Subcutaneous abdominal adipose tissue (tissue), 5 donors: ENCODE results near the gene DOK1.

ENCODE experiments used
- H3K27ac ChIP-seq: one replicate; pipeline ENCODE4 v1.7.0; 2013; ENCODE audit warnings: low read depth, mild to moderate bottlenecking, inconsistent platforms, low read length, moderate library complexity
- H3K27me3 ChIP-seq, 5 donors: one replicate each; pipeline ENCODE4 v1.7.0; 2013; ENCODE audit warnings: low read length in 5 of 5, inconsistent platforms in 1 of 5; ENCODE audit not compliant: control insufficient read depth in 5 of 5, insufficient read depth in 4 of 5
- H3K36me3 ChIP-seq, 5 donors: one replicate each; pipeline ENCODE4 v1.7.0; 2013; ENCODE audit warnings: low read length in 5 of 5; ENCODE audit not compliant: control insufficient read depth in 5 of 5, insufficient read depth in 5 of 5
- H3K4me1 ChIP-seq, 5 donors: one replicate each; pipeline ENCODE4 v1.7.0; 2013; ENCODE audit warnings: low read length in 5 of 5, mild to moderate bottlenecking in 3 of 5, moderate library complexity in 1 of 5; ENCODE audit not compliant: control insufficient read depth in 5 of 5, insufficient read depth in 5 of 5
- H3K4me3 ChIP-seq, 5 donors: one replicate each; pipeline ENCODE4 v1.7.0; 2013; ENCODE audit warnings: low read length in 5 of 5, low read depth in 1 of 5
- H3K9ac ChIP-seq, 5 donors: one replicate each; pipeline ENCODE4 v1.7.0; 2013; ENCODE audit warnings: low read length in 5 of 5, mild to moderate bottlenecking in 4 of 5, moderate library complexity in 3 of 5
- H3K9me3 ChIP-seq, 5 donors: one replicate each; pipeline ENCODE4 v1.7.0; 2013; ENCODE audit warnings: low read length in 5 of 5; ENCODE audit not compliant: control insufficient read depth in 5 of 5
- donor health status: healthy.
- donor health status: healthy.
- donor health status: healthy.
- donor health status: healthy.
- donor health status: healthy.

The DOK1 gene

DNA sequence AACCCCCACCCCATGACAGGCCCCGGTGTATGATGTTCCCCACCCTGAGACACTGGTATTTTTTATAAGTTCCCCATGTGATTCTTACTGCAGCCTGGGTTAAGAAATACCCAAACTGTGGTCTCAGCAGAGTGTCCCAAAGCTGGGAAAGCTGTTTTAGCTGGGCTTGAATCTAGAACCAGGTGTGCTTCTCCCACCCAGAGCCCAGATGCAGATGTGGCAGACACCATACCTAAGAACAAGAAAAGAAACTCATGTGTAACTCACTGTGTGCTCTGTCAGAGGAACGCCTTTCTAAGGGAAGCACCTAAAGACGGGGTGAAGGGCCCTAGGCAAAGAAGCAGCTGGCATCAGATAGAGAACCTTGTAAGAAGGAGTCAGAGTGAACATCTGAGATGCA, 23.9 kb downstream of the DOK1 start:
- Histone ChIP-seq H3K36me3 (no peaks in the 10 kb centered on the region), H3K4me1 (peaks cover 2 to 46% (median 32%) of the 10 kb centered on the region in 5 donors), H3K27ac (no peak overlapping the region), H3K4me3 (no peak overlapping the region), H3K9ac (no peak overlapping the region), H3K27me3 (no peaks in the 10 kb centered on the region), H3K9me3 (no peaks in the 10 kb centered on the region)

DNA sequence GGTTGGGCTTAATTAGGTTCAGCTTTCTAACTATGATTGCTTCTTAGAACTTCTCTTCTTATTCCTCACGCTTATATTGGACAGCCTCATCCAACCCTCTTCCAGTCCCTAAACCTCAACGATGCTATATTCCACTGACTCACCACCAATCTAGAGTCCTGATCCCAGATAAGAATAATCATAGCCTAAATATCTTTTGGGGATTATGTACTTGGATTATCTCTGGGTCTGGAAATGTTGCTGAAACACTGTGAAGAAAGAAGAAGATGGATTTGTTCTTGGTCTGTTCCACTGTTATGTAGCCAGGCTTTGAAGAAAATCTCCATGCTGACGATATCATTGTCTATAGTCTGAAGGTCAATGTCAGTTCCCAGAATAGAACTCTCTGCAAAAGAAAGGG, 26.9 kb downstream of the DOK1 start:
- no peak overlapping the region for H3K27ac ChIP-seq
- no peak overlapping the region for H3K4me3 ChIP-seq
- no peak overlapping the region for H3K9ac ChIP-seq
- H3K27me3 ChIP-seq: no peaks in the 10 kb centered on the region
- H3K36me3 ChIP-seq: no peaks in the 10 kb centered on the region
- no peaks in the 10 kb centered on the region for H3K9me3 ChIP-seq
- peaks cover 2 to 41% (median 36%) of the 10 kb centered on the region in 5 donors for H3K4me1 ChIP-seq

DNA sequence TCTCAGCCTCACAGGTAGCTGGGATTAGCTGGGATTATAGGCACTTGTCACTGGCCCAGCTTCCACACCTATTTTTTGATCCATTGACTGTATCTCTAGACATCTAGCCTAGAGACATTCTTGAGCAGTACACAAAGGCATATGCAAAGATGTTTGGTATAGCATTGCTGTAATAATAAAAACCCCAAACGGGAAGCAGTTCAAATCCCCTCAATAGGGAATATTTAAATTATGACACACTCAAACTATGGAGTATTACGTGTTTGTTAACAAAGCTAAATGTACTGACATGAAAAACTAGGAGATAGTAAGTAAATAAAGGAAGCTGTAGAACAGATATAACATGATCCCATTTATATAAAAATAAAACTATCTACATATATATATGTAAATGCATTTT, 27.7 kb downstream of the DOK1 start:
- no peak overlapping the region for H3K27ac ChIP-seq
- no peaks in the 10 kb centered on the region for H3K36me3 ChIP-seq
- H3K4me3 ChIP-seq: no peak overlapping the region
- peaks cover 1 to 35% (median 29%) of the 10 kb centered on the region in 5 donors for H3K4me1 ChIP-seq
- no peak overlapping the region for H3K9ac ChIP-seq
- H3K9me3 ChIP-seq: no peaks in the 10 kb centered on the region
- no peaks in the 10 kb centered on the region for H3K27me3 ChIP-seq

DNA sequence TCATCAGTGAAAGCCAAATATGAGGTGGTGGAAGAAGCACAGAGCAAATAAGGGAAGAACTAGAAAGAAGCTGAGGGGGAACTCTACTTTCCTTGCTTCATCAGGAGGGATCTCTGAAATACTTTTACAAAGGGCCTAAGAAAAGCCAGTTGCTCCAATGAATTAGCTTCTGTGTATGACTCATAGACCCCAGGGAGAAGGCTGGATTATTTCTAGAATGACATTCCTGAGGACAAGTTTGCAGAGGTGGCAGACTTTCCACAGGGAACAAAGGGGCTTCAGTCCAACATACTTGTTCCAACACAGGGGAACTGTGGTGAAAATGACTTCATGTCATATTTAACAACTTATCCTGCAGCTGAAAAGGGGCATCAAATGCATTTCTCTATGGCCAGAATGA, 29.0 kb downstream of the DOK1 start:
- no peaks in the 10 kb centered on the region for H3K27me3 ChIP-seq
- peaks cover 0 to 30% (median 20%) of the 10 kb centered on the region in 5 donors for H3K4me1 ChIP-seq
- H3K9me3 ChIP-seq: no peaks in the 10 kb centered on the region
- H3K27ac ChIP-seq: peak overlapping the region; percentile 43
- H3K36me3 ChIP-seq: no peaks in the 10 kb centered on the region
- no peak overlapping the region for H3K9ac ChIP-seq
- no peak overlapping the region for H3K4me3 ChIP-seq

DNA sequence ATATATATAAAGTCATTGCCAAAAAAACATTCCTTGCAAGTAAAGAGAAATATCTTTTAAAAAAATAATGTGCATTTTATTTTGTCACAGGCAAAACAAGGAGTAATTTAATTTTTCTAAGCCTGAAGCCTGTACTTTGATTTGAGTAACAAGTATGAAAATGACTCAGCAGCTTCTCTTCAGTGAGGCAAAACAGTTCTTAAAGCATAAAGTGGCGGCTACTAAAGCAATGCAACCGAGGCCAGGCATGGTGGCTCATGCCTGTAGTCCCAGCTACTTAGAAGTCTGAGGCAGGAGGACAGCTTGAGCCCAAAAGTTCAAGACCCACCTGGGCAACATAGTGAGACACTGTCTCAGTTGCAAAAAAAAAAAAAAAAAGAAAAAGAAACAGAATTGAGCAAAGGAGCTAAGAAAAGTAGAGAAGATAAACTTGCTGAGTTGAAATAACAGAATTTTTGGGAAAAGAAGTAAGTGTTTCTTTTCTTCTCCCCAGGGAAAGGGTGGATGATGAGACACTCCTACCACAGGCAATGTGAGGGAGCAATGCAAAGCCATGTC, 29.6 kb downstream of the DOK1 start:
- Histone ChIP-seq H3K27ac (peak overlapping the region; percentile 43), H3K9me3 (no peaks in the 10 kb centered on the region), H3K4me1 (peaks cover 0 to 30% (median 20%) of the 10 kb centered on the region in 5 donors), H3K4me3 (no peak overlapping the region), H3K36me3 (no peaks in the 10 kb centered on the region), H3K9ac (no peak overlapping the region), H3K27me3 (no peaks in the 10 kb centered on the region)

DNA sequence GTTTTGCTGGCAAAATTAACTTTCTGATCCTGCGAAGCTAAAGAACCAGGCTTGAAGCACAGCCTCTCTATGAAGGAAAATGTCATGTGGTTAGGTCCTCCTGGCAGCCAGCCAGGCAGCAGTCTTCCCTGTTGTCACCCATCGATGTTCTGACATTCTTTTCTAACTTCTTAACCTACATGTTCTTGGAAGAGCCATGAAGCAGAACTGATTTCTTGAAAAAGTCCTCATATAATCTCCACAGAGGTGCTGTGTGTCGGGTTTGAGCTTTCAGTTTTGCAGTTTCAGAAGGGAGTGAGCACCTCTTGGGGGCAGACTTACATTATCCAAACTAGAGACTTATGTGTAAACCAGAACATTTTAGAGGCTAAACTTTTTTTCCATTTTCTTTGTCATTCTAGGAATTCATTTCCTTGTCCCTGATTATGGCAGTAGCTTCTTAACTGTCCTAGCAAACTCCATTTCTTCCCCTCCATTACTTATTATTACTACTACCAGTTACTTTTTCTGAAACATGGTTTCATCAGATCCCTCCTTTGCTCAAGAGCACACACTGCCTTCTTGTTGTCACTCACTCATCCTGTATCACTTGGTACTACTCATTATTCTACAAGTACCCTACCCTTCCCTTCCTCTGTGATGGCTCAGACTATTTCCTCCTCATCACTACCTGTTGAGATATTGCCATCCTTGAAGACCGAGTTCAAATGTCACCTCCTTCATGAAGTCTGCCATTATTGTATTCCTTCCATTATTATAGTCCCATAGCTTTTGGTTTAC, 31.1 kb downstream of the DOK1 start:
- Histone ChIP-seq H3K36me3 (no peaks in the 10 kb centered on the region), H3K9ac (no peak overlapping the region), H3K4me1 (peaks cover 0 to 30% (median 20%) of the 10 kb centered on the region in 5 donors), H3K4me3 (no peak overlapping the region), H3K27me3 (peaks cover 0 to 2% (median 1%) of the 10 kb centered on the region in 5 donors), H3K27ac (no peak overlapping the region), H3K9me3 (no peaks in the 10 kb centered on the region)

DNA sequence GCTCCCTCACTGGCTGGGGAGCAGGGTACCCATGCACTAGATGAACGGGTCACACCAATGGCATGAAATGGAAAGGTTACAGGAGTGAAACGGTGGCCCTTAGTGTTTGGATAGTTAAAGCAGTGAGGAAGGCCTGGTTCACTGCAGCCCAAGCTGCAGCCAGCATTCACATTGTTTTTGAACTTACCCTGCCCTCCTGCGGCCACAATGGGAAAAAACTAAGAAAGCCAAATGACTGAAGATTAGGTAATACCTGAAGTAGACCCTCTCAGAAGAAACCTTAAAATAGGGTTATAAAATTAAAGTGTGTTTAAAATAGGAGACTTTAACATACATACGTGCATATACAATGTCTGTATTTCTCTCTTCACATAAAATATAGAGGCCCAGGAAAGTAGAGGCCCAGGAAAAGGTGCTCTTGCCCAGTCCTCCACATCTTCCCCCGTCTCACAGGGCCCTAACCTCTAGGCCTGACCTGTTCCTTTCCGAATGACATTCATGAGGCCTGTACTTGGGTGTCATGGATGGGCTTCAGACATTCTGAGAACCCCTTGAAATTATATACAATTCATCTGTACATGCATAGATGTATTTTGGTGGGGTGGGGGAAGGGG, 33.3 kb downstream of the DOK1 start:
- Histone ChIP-seq H3K4me1 (peaks cover 0 to 30% (median 20%) of the 10 kb centered on the region in 5 donors), H3K9me3 (no peaks in the 10 kb centered on the region), H3K36me3 (no peaks in the 10 kb centered on the region), H3K27ac (no peak overlapping the region), H3K9ac (peak overlapping the region in 1 of 5 donors; percentile 35), H3K4me3 (no peak overlapping the region), H3K27me3 (peaks cover 0 to 5% (median 3%) of the 10 kb centered on the region in 5 donors)

DNA sequence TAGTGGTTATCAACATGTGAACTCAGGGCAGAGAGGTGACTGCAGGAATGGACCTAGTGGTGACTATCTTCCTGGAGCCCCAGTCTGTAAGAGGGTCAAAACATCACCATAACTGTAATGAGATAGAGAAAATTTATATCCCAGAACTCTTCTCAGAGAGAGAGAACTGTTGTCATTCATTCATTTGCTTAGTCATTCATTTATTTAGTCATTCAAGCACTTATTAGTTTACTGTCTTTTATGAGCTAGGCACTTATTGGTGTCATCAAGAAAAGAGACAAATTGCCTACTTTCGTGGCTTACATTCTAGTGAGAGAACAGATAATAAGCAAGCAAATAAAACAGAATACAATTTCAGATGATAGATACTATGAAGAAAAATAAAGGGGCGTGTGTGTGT, 34.1 kb downstream of the DOK1 start:
- Histone ChIP-seq H3K4me1 (peaks cover 0 to 23% (median 13%) of the 10 kb centered on the region in 5 donors), H3K4me3 (no peak overlapping the region), H3K9ac (no peak overlapping the region), H3K9me3 (no peaks in the 10 kb centered on the region), H3K27ac (no peak overlapping the region), H3K36me3 (no peaks in the 10 kb centered on the region), H3K27me3 (peaks cover 0 to 7% (median 4%) of the 10 kb centered on the region in 5 donors)

DNA sequence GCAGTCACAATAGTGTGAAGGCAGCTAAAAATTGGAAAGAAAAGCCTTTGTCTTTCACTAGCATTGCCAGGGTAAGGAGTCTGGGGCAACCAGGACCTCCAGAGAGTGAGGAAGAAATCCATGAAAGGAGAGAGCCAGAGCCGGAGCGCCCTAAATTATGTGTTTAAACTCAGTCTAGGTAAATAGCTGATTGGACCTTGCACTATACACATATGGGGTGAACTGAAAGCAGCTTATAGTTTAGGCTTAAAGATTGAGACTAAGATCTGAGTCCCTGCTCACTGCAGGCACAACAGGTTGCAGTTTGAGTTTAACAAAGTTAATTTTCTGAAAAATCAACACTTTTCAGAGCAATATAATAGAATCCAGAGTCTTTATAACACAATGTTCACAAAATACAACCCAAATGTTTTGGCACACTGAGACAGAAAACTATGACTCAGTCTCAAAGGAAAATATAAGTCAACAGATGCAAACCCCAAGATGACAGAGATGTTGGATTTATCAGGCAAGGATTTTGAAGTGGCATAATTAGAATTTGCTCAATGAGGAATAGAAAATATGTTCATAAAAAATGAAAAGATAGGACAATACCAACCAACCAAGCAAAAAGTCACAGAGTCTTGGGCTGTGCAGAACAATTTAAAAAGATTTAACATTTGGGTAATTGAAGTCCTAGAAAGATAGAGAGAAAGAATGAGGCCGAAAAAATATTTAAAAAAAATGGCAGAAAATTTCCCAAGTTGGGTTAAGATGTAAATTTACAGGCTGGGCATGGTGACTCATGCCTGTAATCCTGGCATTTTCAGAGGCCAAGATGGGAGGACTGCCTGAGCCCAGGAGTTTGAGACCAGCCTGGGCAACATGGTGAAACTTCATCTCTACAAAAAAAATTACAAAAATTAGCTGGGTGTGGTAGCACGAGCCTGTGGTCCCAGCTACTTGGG, 39.6 kb downstream of the DOK1 start:
- no peaks in the 10 kb centered on the region for H3K9me3 ChIP-seq
- no peaks in the 10 kb centered on the region for H3K36me3 ChIP-seq

More for the DNA sequence above, 39.6 kb downstream of the DOK1 start:
- Histone ChIP-seq H3K4me3 (no peak overlapping the region), H3K27ac (no peak overlapping the region), H3K4me1 (no peaks in the 10 kb centered on the region), H3K27me3 (peaks cover 0 to 10% (median 5%) of the 10 kb centered on the region in 5 donors), H3K9ac (no peak overlapping the region)
